GM21367 (cell line): Measurements from ENCODE around the gene AKT1.
"Not testable (repeated sequence)": the region's sequence is repeated elsewhere in the genome, so short reads cannot be mapped to it uniquely, and the experiment has no call there.

Experiments
- ATAC-seq: cut with Tn5 transposase; IDR thresholded peaks from one replicate; pipeline ENCODE4 v1.9.1; 2021; ENCODE audit not compliant: unreplicated experiment

AKT1 gene

GRCh38 chr14:104741108-104741802, 54.3 kb downstream of the AKT1 start:
- no peak for ATAC-seq

- ATAC-seq, result no peak
These were observed 55.7 kb downstream of the AKT1 start for GRCh38 chr14:104739546-104740516.

GRCh38 chr14:104739026-104739425, 56.5 kb downstream of the AKT1 start:
- ATAC-seq, result no peak

- ATAC-seq, result no peak
These were observed 57.1 kb downstream of the AKT1 start for GRCh38 chr14:104738375-104739019.

GRCh38 chr14:104735830-104736642, 59.5 kb downstream of the AKT1 start:
- no peak for ATAC-seq

- no peak for ATAC-seq
These were observed 60.4 kb downstream of the AKT1 start for GRCh38 chr14:104734991-104735779.

- no peak for ATAC-seq
These were observed 61.0 kb downstream of the AKT1 start for GRCh38 chr14:104734601-104734990.

GRCh38 chr14:104734051-104734587, 61.4 kb downstream of the AKT1 start:
- ATAC-seq, result no peak

GRCh38 chr14:104732931-104733681, 62.4 kb downstream of the AKT1 start:
- ATAC-seq, result no peak

- no peak for ATAC-seq
These were observed 63.2 kb downstream of the AKT1 start for GRCh38 chr14:104732355-104732804.

- ATAC-seq, result no peak
These were observed 63.9 kb downstream of the AKT1 start for GRCh38 chr14:104731320-104732294.

GRCh38 chr14:104730487-104730886, 65.1 kb downstream of the AKT1 start:
- ATAC-seq, result no peak

- ATAC-seq, result no peak
These were observed 65.7 kb downstream of the AKT1 start for GRCh38 chr14:104729835-104730181.

- not testable (repeated sequence) for ATAC-seq
These were observed 66.2 kb downstream of the AKT1 start for GRCh38 chr14:104729176-104729834.

- no peak for ATAC-seq
These were observed 66.9 kb downstream of the AKT1 start for GRCh38 chr14:104728631-104729030.

- no peak for ATAC-seq
These were observed 68.7 kb downstream of the AKT1 start for GRCh38 chr14:104726600-104727451.
